ENCODE data around the gene DTNBP1.

DTNBP1 gene

GRCh38 chr6:15475261-15475660 is 187.6 kb downstream of the DTNBP1 start:
- DNase-seq: no peak

- no peak for DNase-seq
Measured at GRCh38 chr6:15474196-15474595, 188.6 kb downstream of the DTNBP1 start.

GRCh38 chr6:15473741-15474161 is 189.1 kb downstream of the DTNBP1 start:
- DNase-seq: no peak

- DNase-seq: no peak
Measured at GRCh38 chr6:15473174-15473573, 189.7 kb downstream of the DTNBP1 start.

All from RPMI8226 (cell line).